Esophagus muscularis mucosa (tissue), 4 donors: ENCODE data around the gene FAM81A. TPM values are rescaled to one million over a fixed set of nuclear protein-coding genes. Genes with fewer than 3 reads are reported as not detected.

Source experiments
- DNase-seq: peaks from one replicate; pipeline ENCODE4 v3.0.0-alpha.2; 2017; ENCODE audit errors: extremely low spot score
- H3K27ac ChIP-seq, 4 donors: fragments of 200-600 bp; sonication (generic); replicated peaks in 1 of 4; 1 replicate in 3 of 4; 2 replicates in 1 of 4; pipeline ENCODE4 v1.5.1; 2016 to 2019; ENCODE audit warnings: mild to moderate bottlenecking in 1 of 4
- H3K27me3 ChIP-seq, 4 donors: fragments of 200-600 bp; sonication (generic); one replicate each; pipeline versions ENCODE4 v1.5.1 to v1.6.0; 2016 to 2019
- H3K36me3 ChIP-seq, 4 donors: fragments of 200-600 bp; sonication (generic); one replicate each; pipeline ENCODE4 v1.5.1; 2016 to 2019
- H3K4me1 ChIP-seq, 4 donors: fragments of 200-600 bp; sonication (generic); one replicate each; pipeline ENCODE4 v1.5.1; 2016 to 2019
- H3K4me3 ChIP-seq, 4 donors: fragments of 200-600 bp; sonication (generic); 1 replicate in 2 of 4; 2 replicates in 2 of 4; pipeline ENCODE4 v1.5.1; 2016 to 2019; ENCODE audit warnings: mild to moderate bottlenecking in 4 of 4, moderate library complexity in 1 of 4
- H3K9me3 ChIP-seq, 4 donors: fragments of 200-600 bp; sonication (generic); 1 replicate in 3 of 4; 2 replicates in 1 of 4; pipeline ENCODE4 v1.5.1; 2016 to 2019
- CTCF ChIP-seq, 3 experiments: fragments of 200-600 bp in 2 of 3; fragments of 450-650 bp in 1 of 3; sonication (generic) in 2 of 3; IDR thresholded peaks; one replicate each; pipeline ENCODE4 v1.5.1; 2017 to 2019; ENCODE audit warnings: antibody characterized with exemption in 3 of 3, mild to moderate bottlenecking in 2 of 3, moderate library complexity in 1 of 3
- EP300 ChIP-seq: sonication (generic); formaldehyde crosslinking; IDR thresholded peaks from one replicate; pipeline ENCODE4 v1.6.1; 2017; ENCODE audit warnings: antibody characterized with exemption
- POLR2A ChIP-seq: fragments of 450-650 bp; IDR thresholded peaks from one replicate; pipeline ENCODE4 v1.6.1; 2017; ENCODE audit warnings: antibody characterized with exemption, moderate library complexity, mild to moderate bottlenecking, low read depth
- POLR2AphosphoS5 ChIP-seq, 2 donors: sonication (generic); formaldehyde crosslinking; IDR thresholded peaks; one replicate each; pipeline ENCODE4 v1.6.1; 2017; ENCODE audit warnings: antibody characterized with exemption in 2 of 2
- WGBS: methylation state at CpG from one replicate; pipeline ENCODE4 v1.1.5; 2018; 5-methylcytosine and 5-hydroxymethylcytosine counted together
- intact Hi-C: fragments of 100-400 bp; cut with DNase I; formaldehyde crosslinking; loops from one replicate; pipeline ENCODE4 v1.15.1; 2023
- total RNA-seq, 4 donors: library from RNA; depleted of rRNA; stranded (reverse); fragments of >200 nt; gene quantifications; one replicate each; pipeline versions ENCODE4 v1.1.0 to v1.2.1, GENCODE V29; 2016

Gene FAM81A
- total RNA-seq, 4 donors from 2014 or later: 0.33 to 1.2 (median 0.84) TPM

DNA sequence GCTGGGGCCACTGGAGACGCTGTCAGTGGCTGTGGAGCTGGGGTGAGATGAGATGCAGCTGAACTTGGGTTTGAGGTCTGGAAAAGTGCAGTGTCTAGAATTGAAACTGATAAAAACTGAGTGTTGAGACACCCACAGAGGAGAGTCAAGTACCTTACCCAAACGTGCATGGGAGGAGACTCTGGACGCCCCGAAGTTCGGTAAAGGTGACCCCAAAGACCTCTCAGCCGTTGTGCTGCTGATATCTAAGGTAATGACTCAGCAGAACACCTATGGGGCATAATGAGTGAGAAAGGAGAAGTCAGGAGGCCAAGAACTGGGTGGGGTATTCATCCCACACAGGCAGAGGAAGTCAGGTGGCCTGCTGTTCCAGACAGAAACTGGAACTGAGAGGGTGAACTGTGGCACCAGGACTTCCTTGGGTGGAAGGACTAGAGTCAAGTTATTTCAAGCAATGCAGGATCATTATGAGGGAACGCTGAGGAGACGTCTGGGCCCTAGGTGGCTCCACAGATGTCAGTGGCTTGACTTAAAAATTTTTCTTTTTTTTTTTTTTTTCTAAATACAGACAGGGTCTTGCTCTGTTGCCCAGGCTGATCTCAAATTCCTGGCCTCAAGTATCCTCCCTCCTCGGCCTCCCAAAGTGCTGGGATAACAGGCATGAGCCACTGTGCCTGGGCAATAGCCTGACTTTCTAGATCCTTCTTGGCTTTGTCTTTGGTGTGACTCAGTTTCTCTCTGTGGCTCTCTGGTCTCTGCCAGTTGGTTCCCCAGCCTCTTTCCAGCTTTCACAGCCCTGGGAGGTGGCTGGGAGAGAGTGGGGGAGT lies 105.9 kb downstream of the FAM81A start:
- H3K9me3 ChIP-seq: no peaks in the 10 kb centered on the region
- no peak overlapping the region for H3K4me3 ChIP-seq
- no peaks in the 10 kb centered on the region for H3K4me1 ChIP-seq
- no peaks in the 10 kb centered on the region for H3K36me3 ChIP-seq
- H3K27ac ChIP-seq: no peak overlapping the region
- TF ChIP-seq EP300 (no peak), CTCF (IDR thresholded peaks at IDR 0.05) (no peak), POLR2AphosphoS5 (IDR thresholded peaks at IDR 0.05) (no peak), POLR2A (no peak)
- DNase-seq: no peak
- peaks cover 0 to 15% (median 0%) of the 10 kb centered on the region in 4 donors for H3K27me3 ChIP-seq
- intact Hi-C loops: no loop called here
- WGBS: 60% methylated on average over 9 of the region's 9 CpGs

DNA sequence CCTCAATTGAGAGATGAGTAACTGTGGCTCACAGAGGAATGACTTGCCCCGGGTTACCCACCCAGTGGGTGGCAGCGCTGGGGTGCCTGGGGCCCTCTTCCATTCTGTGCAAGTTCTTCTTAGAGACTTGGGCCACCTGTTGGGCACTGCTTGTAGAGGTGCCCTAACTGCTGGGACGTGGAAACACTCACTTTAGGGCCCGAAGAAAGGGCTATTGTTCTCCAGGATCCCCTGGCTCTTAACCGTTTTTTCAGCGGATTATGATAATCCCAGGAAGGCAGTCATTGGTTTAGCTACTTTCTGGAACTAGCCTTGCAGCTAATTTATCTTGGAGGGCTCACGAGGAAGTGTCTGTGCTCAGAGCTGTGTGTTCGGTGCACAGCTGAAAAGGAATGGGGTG lies 107.6 kb downstream of the FAM81A start:
- intact Hi-C loops: no loop called here
- Histone ChIP-seq H3K27me3 (peaks cover 0 to 15% (median 0%) of the 10 kb centered on the region in 4 donors), H3K27ac (no peak overlapping the region), H3K4me1 (no peaks in the 10 kb centered on the region), H3K36me3 (no peaks in the 10 kb centered on the region), H3K9me3 (no peaks in the 10 kb centered on the region), H3K4me3 (no peak overlapping the region)
- 64% methylated on average over 8 of the region's 8 CpGs for WGBS
- TF ChIP-seq EP300 (no peak), CTCF (IDR thresholded peaks at IDR 0.05) (no peak)
- DNase-seq: no peak

DNA sequence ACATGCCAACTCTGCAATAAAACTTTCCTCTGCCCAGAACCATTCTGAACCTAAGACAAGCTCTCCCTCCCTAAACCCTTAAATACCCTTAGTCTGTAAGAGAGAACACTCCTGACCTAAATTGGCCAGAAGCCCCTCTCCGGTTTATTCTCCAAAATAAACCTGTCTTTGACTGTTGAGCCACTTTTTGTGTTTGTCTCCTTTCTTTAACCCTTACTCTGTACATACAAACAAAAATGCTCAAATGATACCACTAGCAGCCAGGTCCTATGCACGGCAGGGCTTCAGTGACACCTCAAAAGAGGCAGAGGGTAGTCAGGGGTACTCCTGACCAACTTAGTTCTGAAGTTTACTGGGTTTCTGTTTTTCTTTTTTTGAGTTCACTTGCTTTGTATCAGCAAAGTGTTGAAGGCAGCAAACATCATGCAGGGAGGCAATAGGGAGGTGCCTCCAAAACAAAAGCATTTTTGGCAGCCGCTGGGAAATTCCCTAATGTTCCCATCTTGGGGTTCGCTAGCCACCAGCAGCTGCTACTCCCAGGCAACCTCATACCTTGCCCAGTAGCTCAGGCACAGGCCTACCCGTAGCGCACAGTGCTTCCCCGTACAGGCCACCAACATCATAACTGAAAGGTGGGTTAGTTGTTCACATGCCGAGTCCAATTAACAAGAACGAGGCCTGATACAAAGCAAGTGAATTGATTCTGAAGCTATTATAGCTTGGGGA lies 110.7 kb downstream of the FAM81A start:
- Histone ChIP-seq H3K9me3 (no peaks in the 10 kb centered on the region), H3K27me3 (peaks cover 0 to 18% (median 0%) of the 10 kb centered on the region in 4 donors), H3K4me1 (no peaks in the 10 kb centered on the region), H3K4me3 (no peak overlapping the region), H3K27ac (no peak overlapping the region), H3K36me3 (no peaks in the 10 kb centered on the region)
- 90% methylated on average over 8 of the region's 9 CpGs for WGBS
- TF ChIP-seq POLR2AphosphoS5 (IDR thresholded peaks at IDR 0.05) (no peak), POLR2A (no peak), EP300 (no peak), CTCF (IDR thresholded peaks at IDR 0.05) (no peak)
- intact Hi-C loops: no loop called here
- no peak for DNase-seq

- H3K9me3 ChIP-seq: no peaks in the 10 kb centered on the region
- H3K4me3 ChIP-seq: no peak overlapping the region
- no peak overlapping the region for H3K27ac ChIP-seq
- TF ChIP-seq CTCF (IDR thresholded peaks at IDR 0.05) (no peak), EP300 (no peak), POLR2A (no peak), POLR2AphosphoS5 (IDR thresholded peaks at IDR 0.05) (no peak)
- peaks cover 0 to 14% (median 0%) of the 10 kb centered on the region in 4 donors for H3K27me3 ChIP-seq
- DNase-seq: no peak
- H3K4me1 ChIP-seq: no peaks in the 10 kb centered on the region
- H3K36me3 ChIP-seq: no peaks in the 10 kb centered on the region
- intact Hi-C loops: no loop called here
- 60% methylated on average over 9 of the region's 9 CpGs for whole genome bisulfite sequencing
These were observed 111.6 kb downstream of the FAM81A start for GRCh38 chr15:59549301-59550185.
